H1 (cell line): ENCODE results near the gene MEIOSIN. TPM values are rescaled to one million over a fixed set of nuclear protein-coding genes. Genes with fewer than 3 reads are reported as not detected.

Source experiments
- CTCF ChIA-PET: fragments of 300-600 bp; sonication (Branson Sonifier 250); formaldehyde crosslinking; loops from one replicate; lab custom pipeline; 2021; ENCODE audit not compliant: partially characterized antibody; lab: Charles Lee
- POLR2A ChIA-PET: fragments of 300-600 bp; sonication (Branson Sonifier 250); formaldehyde crosslinking; loops from one replicate; lab custom pipeline; 2021; ENCODE audit warnings: inconsistent platforms; ENCODE audit not compliant: partially characterized antibody; lab: Charles Lee
- DNase-seq, 2 experiments: peaks; one replicate each; pipeline versions ENCODE4 v3.0.0 to v3.0.0-alpha.2; 2010 to 2022; ENCODE audit warnings: low spot score in 2 of 2, low read depth in 1 of 2, mixed read lengths in 1 of 2
- FAIRE-seq: peaks from 2 replicates; lab custom pipeline; 2011; peaks lifted over from hg19 to GRCh38; lab: Jason Lieb, UNC
- H2AFZ ChIP-seq: 2 replicates; pipeline ENCODE4 v1.8.1; 2012; ENCODE audit warnings: low read length, inconsistent platforms
- H2AK5ac ChIP-seq: 2 replicates; pipeline ENCODE4 v1.6.1; 2013; ENCODE audit warnings: low read depth, low read length
- H2BK120ac ChIP-seq: replicated peaks from 2 replicates; pipeline ENCODE3; 2013; ENCODE audit warnings: low read depth, low read length, inconsistent platforms
- H2BK12ac ChIP-seq: 2 replicates; pipeline ENCODE4 v1.6.1; 2013; ENCODE audit warnings: low read depth, low read length
- H2BK15ac ChIP-seq: 2 replicates; pipeline ENCODE4 v1.6.1; 2013; ENCODE audit warnings: low read length
- H2BK20ac ChIP-seq: 2 replicates; pipeline ENCODE4 v1.6.1; 2013; ENCODE audit warnings: low read length
- H2BK5ac ChIP-seq: 2 replicates; pipeline ENCODE4 v1.6.1; 2013; ENCODE audit warnings: low read depth, low read length
- H3K14ac ChIP-seq: 2 replicates; pipeline ENCODE4 v1.6.1; 2013; ENCODE audit warnings: inconsistent platforms; ENCODE audit not compliant: insufficient read length
- H3K18ac ChIP-seq: 2 replicates; pipeline ENCODE4 v1.6.1; 2013; ENCODE audit warnings: low read length; ENCODE audit errors: extremely low read depth
- H3K23ac ChIP-seq: 2 replicates; pipeline ENCODE4 v1.6.1; 2013; ENCODE audit warnings: inconsistent platforms; ENCODE audit not compliant: insufficient read length
- H3K23me2 ChIP-seq: 2 replicates; pipeline ENCODE4 v1.6.1; 2013; ENCODE audit warnings: low read depth, low read length
- H3K27ac ChIP-seq: 2 replicates; pipeline ENCODE4 v1.6.1; 2011; ENCODE audit warnings: low read depth, low read length, inconsistent platforms
- H3K27me3 ChIP-seq, 4 experiments: replicated peaks in 1 of 4; 1 replicate in 1 of 4; 2 replicates in 3 of 4; pipeline versions ENCODE4 v1.6.1 to v1.8.1; 2011 to 2013; ENCODE audit warnings: low read length in 3 of 4, mild to moderate bottlenecking in 3 of 4, inconsistent platforms in 2 of 4, mixed read lengths in 2 of 4, moderate library complexity in 1 of 4; ENCODE audit not compliant: control insufficient read depth in 3 of 4, insufficient read depth in 3 of 4; ENCODE audit errors: extremely low read depth in 1 of 4
- H3K36me3 ChIP-seq, 4 experiments: 2 replicates each; pipeline versions ENCODE4 v1.6.1 to v1.8.1; 2011 to 2013; ENCODE audit warnings: mild to moderate bottlenecking in 4 of 4, low read length in 3 of 4, moderate library complexity in 2 of 4, control low read depth in 1 of 4, inconsistent platforms in 1 of 4; ENCODE audit not compliant: insufficient read depth in 4 of 4, control insufficient read depth in 2 of 4
- H3K4ac ChIP-seq: replicated peaks from 2 replicates; pipeline ENCODE3; 2013; ENCODE audit warnings: low read length, low read depth, mixed read lengths, inconsistent platforms; ENCODE audit not compliant: insufficient read length
- H3K4me1 ChIP-seq, 4 experiments: replicated peaks in 1 of 4; 1 replicate in 1 of 4; 2 replicates in 3 of 4; pipeline versions ENCODE4 v1.6.1 to v1.8.1; 2011 to 2013; ENCODE audit warnings: low read length in 3 of 4, inconsistent platforms in 2 of 4, mixed read lengths in 1 of 4; ENCODE audit not compliant: insufficient read depth in 4 of 4, control insufficient read depth in 3 of 4
- H3K4me2 ChIP-seq, 2 experiments: 2 replicates each; pipeline versions ENCODE4 v1.6.1 to v1.8.1; 2011 to 2013; ENCODE audit warnings: low read depth in 2 of 2, low read length in 2 of 2, control low read depth in 1 of 2, inconsistent platforms in 1 of 2, mild to moderate bottlenecking in 1 of 2; ENCODE audit not compliant: insufficient read depth in 1 of 2
- H3K4me3 ChIP-seq, 4 experiments: fragments of 200-600, 300-600 bp in 1 of 4; sonication (generic), shearing (Covaris generic), sonication (Bioruptor Twin) in 1 of 4; 2 replicates each; pipeline versions ENCODE4 v1.5.1 to v1.8.1; 2011 to 2016; ENCODE audit warnings: low read length in 4 of 4, low read depth in 3 of 4, control low read depth in 2 of 4, inconsistent platforms in 2 of 4, mild to moderate bottlenecking in 2 of 4, mixed read lengths in 1 of 4, moderate library complexity in 1 of 4; ENCODE audit not compliant: insufficient read depth in 2 of 4; ENCODE audit errors: extremely low read depth in 1 of 4
- H3K56ac ChIP-seq: replicated peaks from 2 replicates; pipeline ENCODE3; 2013; ENCODE audit warnings: low read depth, mild to moderate bottlenecking, mixed read lengths, low read length, inconsistent platforms; ENCODE audit not compliant: insufficient read length
- H3K79me1 ChIP-seq: 2 replicates; pipeline ENCODE4 v1.6.1; 2013; ENCODE audit warnings: low read depth, low read length, control low read depth
- H3K79me2 ChIP-seq, 2 experiments: 2 replicates each; pipeline versions ENCODE4 v1.6.1 to v1.8.1; 2012 to 2013; ENCODE audit warnings: low read length in 2 of 2, mild to moderate bottlenecking in 2 of 2, inconsistent platforms in 1 of 2; ENCODE audit not compliant: insufficient read depth in 2 of 2, control insufficient read depth in 1 of 2
- H3K9ac ChIP-seq, 4 experiments: replicated peaks in 1 of 4; 1 replicate in 1 of 4; 2 replicates in 3 of 4; pipeline versions ENCODE4 v1.6.1 to v1.8.1; 2011 to 2013; ENCODE audit warnings: low read depth in 3 of 4, low read length in 3 of 4, control low read depth in 2 of 4, mild to moderate bottlenecking in 2 of 4, moderate library complexity in 2 of 4, inconsistent platforms in 1 of 4; ENCODE audit errors: extremely low read depth in 1 of 4
- H3K9me3 ChIP-seq, 2 experiments: 2 replicates each; pipeline versions ENCODE4 v1.6.1 to v1.8.1; 2012 to 2013; ENCODE audit warnings: mild to moderate bottlenecking in 2 of 2, moderate library complexity in 2 of 2, control low read depth in 1 of 2, inconsistent platforms in 1 of 2, low read depth in 1 of 2, low read length in 1 of 2, mixed read lengths in 1 of 2; ENCODE audit not compliant: insufficient read depth in 2 of 2
- H4K20me1 ChIP-seq, 2 experiments: replicated peaks in 1 of 2; 2 replicates each; pipeline versions ENCODE3 to v1.8.1; 2011 to 2013; ENCODE audit warnings: inconsistent platforms in 2 of 2, low read length in 2 of 2, mild to moderate bottlenecking in 1 of 2; ENCODE audit not compliant: insufficient read depth in 2 of 2, control insufficient read depth in 1 of 2
- H4K5ac ChIP-seq: 2 replicates; pipeline ENCODE4 v1.6.1; 2013; ENCODE audit warnings: low read length, low read depth, mixed read lengths, inconsistent platforms; ENCODE audit not compliant: insufficient read length
- H4K8ac ChIP-seq: 2 replicates; pipeline ENCODE4 v1.8.0; 2013; ENCODE audit warnings: mild to moderate bottlenecking, moderate library complexity, low read length, inconsistent platforms; ENCODE audit not compliant: insufficient read depth; ENCODE audit errors: extremely low read depth
- H4K91ac ChIP-seq: replicated peaks from 2 replicates; pipeline ENCODE3; 2013; ENCODE audit warnings: low read length, mixed read lengths, inconsistent platforms; ENCODE audit not compliant: insufficient read length
- BCL11A ChIP-seq, 2 experiments: IDR thresholded peaks; one replicate each; pipeline ENCODE4 v1.6.1; 2011; ENCODE audit warnings: low read depth in 2 of 2, low read length in 2 of 2, mild to moderate bottlenecking in 2 of 2
- CHD2 ChIP-seq: IDR thresholded peaks from 2 replicates; pipeline ENCODE4 v1.6.1; 2012; ENCODE audit warnings: low read length, improper control_type of control experiment
- GABPA ChIP-seq: IDR thresholded peaks from 2 replicates; pipeline ENCODE4 v1.6.1; 2011; ENCODE audit warnings: mild to moderate bottlenecking, low read length, moderate library complexity, borderline replicate concordance; ENCODE audit not compliant: insufficient read depth
- MAFK ChIP-seq: IDR thresholded peaks from 2 replicates; pipeline ENCODE4 v1.6.1; 2012; ENCODE audit warnings: low read depth, mild to moderate bottlenecking, improper control_type of control experiment, low read length
- RBBP5 ChIP-seq: IDR thresholded peaks from 2 replicates; pipeline ENCODE4 v1.7.1; 2012; ENCODE audit warnings: low read depth, mild to moderate bottlenecking, inconsistent platforms, low read length, moderate library complexity, borderline replicate concordance
- RNF2 ChIP-seq: fragments of 200-900, 300-1000 bp; sonication (generic); IDR thresholded peaks from 2 replicates; pipeline ENCODE4 v1.7.1; 2016; ENCODE audit warnings: borderline replicate concordance, low read depth, mild to moderate bottlenecking, antibody characterized with exemption, low read length; ENCODE audit not compliant: poor library complexity, severe bottlenecking; ENCODE audit errors: missing control alignments
- SIN3A ChIP-seq, 2 experiments: IDR thresholded peaks in 1 of 2; conservative IDR thresholded peaks in 1 of 2; 2 replicates each; pipeline ENCODE4 v1.6.1; 2011 to 2012; ENCODE audit warnings: low read length in 2 of 2, improper control_type of control experiment in 1 of 2, low read depth in 1 of 2, mild to moderate bottlenecking in 1 of 2
- SP4 ChIP-seq: IDR thresholded peaks from 2 replicates; pipeline ENCODE4 v1.6.1; 2012; ENCODE audit warnings: low read length, inconsistent platforms
- SRF ChIP-seq: IDR thresholded peaks from 2 replicates; pipeline ENCODE4 v1.6.1; 2011; ENCODE audit warnings: mild to moderate bottlenecking, low read depth, low read length, moderate library complexity
- TCF12 ChIP-seq: IDR thresholded peaks from 2 replicates; pipeline ENCODE4 v1.6.1; 2011; ENCODE audit warnings: low read depth, mild to moderate bottlenecking, low read length
- whole genome bisulfite sequencing, 2 experiments: shearing (Covaris generic) in 1 of 2; methylation state at CpG; one replicate each; pipeline versions ENCODE4 v1.1.6 to v1.1.7; 2013 to 2015; ENCODE audit warnings: low lambda C conversion rate in 2 of 2, mixed read lengths in 2 of 2, inconsistent platforms in 1 of 2, low coverage in 1 of 2, missing lambda C conversion rate in 1 of 2; ENCODE audit not compliant: insufficient replicate concordance in 2 of 2, insufficient coverage in 1 of 2, insufficient read length in 1 of 2; ENCODE audit errors: extremely low coverage in 1 of 2, missing lambda C conversion rate in 1 of 2; 5-methylcytosine and 5-hydroxymethylcytosine counted together
- polyA plus RNA-seq, 7 experiments: library from polyadenylated mRNA; depleted of rRNA in 3 of 7; stranded (reverse) in 5 of 7; unstranded in 2 of 7; fragments of >200 nt in 5 of 7; fragments of 200-250 nt in 2 of 7; gene quantifications; 1 replicate in 5 of 7; 2 replicates in 1 of 7; 4 replicates in 1 of 7; pipeline versions ENCODE4 v1.2.1 to v1.2.3, GENCODE V29; 2011 to 2013; ENCODE audit warnings: missing spikeins in 2 of 7, mixed read lengths in 2 of 7
- total RNA-seq: library from RNA; stranded (reverse); fragmentation: NEBNext Ultra II Directional; extraction: Animal tissue kit (Norgen Biotek cat#: 25700); gene quantifications from 2 replicates; pipeline ENCODE4 v1.2.1, GENCODE V29; 2021
- TF ChIP-seq, protein P1 (sequence below): IDR thresholded peaks from 2 replicates; pipeline ENCODE4 v1.6.1; 2012; ENCODE audit warnings: inconsistent platforms

Gene MEIOSIN
- total and polyA plus RNA-seq, 2 of the 8 experiments (the other 6 are each of a cell fraction or from before 2014, with no cell fraction given) = 0.11 TPM; not detected in 1

DNA sequence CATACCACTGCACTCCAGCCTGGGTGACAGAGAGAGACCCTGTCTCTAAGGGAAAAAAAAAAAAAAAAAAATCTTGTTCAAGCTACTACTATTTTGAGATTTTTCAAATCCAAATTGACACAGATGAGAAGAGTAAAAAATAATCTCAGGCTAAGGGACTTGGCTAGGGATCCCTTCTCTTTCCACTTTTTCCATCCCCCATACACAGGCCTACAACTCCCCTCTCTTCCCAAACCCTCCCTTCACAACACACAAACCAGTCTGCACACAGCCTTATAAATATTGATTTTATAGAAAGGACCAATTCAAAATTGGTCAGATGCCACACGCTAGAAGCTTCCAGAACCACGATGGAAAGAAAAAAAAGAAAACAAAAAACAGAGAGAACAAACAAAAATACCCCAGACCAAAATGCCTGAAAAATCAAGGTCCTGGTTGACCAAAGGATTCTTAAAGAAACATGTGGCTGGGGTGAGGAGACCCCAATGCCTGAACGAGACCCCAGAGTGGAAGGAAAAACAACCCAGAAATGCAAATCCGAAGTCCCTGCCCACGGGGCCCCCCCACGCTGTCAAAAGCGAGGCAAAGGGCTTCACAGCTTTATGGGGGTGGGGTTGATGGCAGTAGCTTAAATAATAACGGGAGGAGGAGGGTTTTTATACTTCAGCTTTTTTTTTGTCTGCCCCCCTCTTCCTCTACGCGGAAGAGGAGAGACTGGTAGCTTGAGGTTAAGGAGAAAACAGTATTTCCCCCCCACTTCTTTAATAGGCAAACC lies 22.7 kb upstream of the MEIOSIN start:
- peaks cover 4 to 20% of the 10 kb centered on the region in 2 experiments for H3K79me2 ChIP-seq
- H2BK12ac ChIP-seq = no peak overlapping the region
- no peak overlapping the region for H3K56ac ChIP-seq
- no peak for FAIRE-seq
- no peaks in the 10 kb centered on the region for H3K27me3 ChIP-seq
- H3K4me3 ChIP-seq = no peak overlapping the region
- no peak overlapping the region for H2AFZ ChIP-seq
- 92% methylated on average over 10 of the region's 10 CpGs; no CpG with 5 or more reads in 1 of the 2 experiments for WGBS, 2 experiments
- no peak overlapping the region for H4K8ac ChIP-seq
- no peaks in the 10 kb centered on the region for H3K9me3 ChIP-seq
- POLR2A ChIA-PET = interaction anchor here (0.6 to 20.0 kb wide), 9 partner anchors 9 to 56 kb away, joined by 3 to 284 read pairs (median 4); partner anchors contain the start of genes MEIOSIN, QPCTL and SIX5
- H4K91ac ChIP-seq = no peak overlapping the region
- H2BK20ac ChIP-seq = no peak overlapping the region
- H2BK120ac ChIP-seq = no peak overlapping the region
- peaks cover 8% of the 10 kb centered on the region for H3K79me1 ChIP-seq
- H3K4ac ChIP-seq = no peak overlapping the region
- H2BK5ac ChIP-seq = no peak overlapping the region
- no peak overlapping the region for H3K27ac ChIP-seq
- no peak overlapping the region for H3K14ac ChIP-seq
- peaks cover 0 to 4% (median 2%) of the 10 kb centered on the region in 4 experiments; a peak in 2 of 7 replicates for H3K4me1 ChIP-seq
- CTCF ChIA-PET = interaction anchor here (0.5 to 1.8 kb wide), 7 partner anchors 10 to 299 kb away, joined by 3 to 6 read pairs (median 3); no protein-coding TSS in a partner anchor
- peaks cover 0 to 19% (median 11%) of the 10 kb centered on the region in 4 experiments; a peak in 6 of 8 replicates for H3K36me3 ChIP-seq
- no peak overlapping the region for H4K5ac ChIP-seq
- DNase-seq = no peak
- H3K18ac ChIP-seq = no peak overlapping the region
- no peaks in the 10 kb centered on the region for H3K23me2 ChIP-seq
- H3K9ac ChIP-seq = no peak overlapping the region
- peaks cover 5% of the 10 kb centered on the region in 2 experiments for H4K20me1 ChIP-seq
- H2BK15ac ChIP-seq = no peak overlapping the region
- H3K4me2 ChIP-seq = no peak overlapping the region
- H2AK5ac ChIP-seq = no peak overlapping the region
- no peak overlapping the region for H3K23ac ChIP-seq
- TF ChIP-seq TCF12 (no peak), SP4 (no peak), GABPA (no peak), CHD2 (no peak), SRF (no peak), RBBP5 (no peak), BCL11A (IDR thresholded peaks at IDR 0.05; ENCODE audit: low read depth in 2 of 2, low read length in 2 of 2) (no peak), RNF2 (no peak), SIN3A (conservative IDR thresholded peaks at IDR 0.05 in 1 of 2, IDR thresholded peaks at IDR 0.05 in 1 of 2; ENCODE audit: low read depth in 1 of 2, low read length in 2 of 2) (no peak), MAFK (no peak)
- TF ChIP-seq, protein P1, sequence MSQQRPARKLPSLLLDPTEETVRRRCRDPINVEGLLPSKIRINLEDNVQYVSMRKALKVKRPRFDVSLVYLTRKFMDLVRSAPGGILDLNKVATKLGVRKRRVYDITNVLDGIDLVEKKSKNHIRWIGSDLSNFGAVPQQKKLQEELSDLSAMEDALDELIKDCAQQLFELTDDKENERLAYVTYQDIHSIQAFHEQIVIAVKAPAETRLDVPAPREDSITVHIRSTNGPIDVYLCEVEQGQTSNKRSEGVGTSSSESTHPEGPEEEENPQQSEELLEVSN = no peak
